ENCODE results near the gene ZNF260. TPM values are rescaled to one million over a fixed set of nuclear protein-coding genes. Genes with fewer than 3 reads are reported as not detected.
"Not testable (repeated sequence)": the region's sequence is repeated elsewhere in the genome, so short reads cannot be mapped to it uniquely, and the experiment has no call there.

Gene ZNF260
- total RNA-seq, 1 donor from 2014 or later, result 4.1 TPM

- ATAC-seq; DNase-seq (ENCODE audit: low spot score): not testable (repeated sequence)
These were observed 37.2 kb downstream of the ZNF260 start for GRCh38 chr19:36490846-36491245.

DNA sequence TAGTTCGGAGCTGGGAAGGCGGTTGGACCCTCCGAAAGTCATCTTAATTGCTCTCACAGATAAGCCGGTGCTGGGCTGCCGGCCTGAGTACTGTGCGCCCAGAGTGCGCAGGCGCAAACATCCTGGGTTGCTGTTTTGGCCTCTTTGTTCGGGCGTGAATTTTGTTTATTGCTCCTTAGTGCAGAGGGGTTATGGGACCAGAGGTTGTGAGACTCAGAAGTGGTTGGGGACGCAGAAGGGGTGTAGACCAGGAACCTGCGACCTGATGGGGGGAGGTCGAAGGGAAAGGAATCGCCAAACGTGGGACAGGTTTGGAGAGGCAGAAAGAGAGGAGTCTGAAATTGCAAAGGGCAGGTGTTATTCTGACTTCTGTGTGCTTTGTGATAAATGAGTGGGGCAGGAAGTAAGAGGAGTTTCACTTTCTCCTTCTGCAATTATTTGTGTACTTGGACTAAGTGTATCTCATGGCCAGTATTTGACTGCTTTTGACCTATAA lies 38.1 kb downstream of the ZNF260 start:
- DNase-seq (ENCODE audit: low spot score), result no peak
- peak; percentile 1 for ATAC-seq

DNA sequence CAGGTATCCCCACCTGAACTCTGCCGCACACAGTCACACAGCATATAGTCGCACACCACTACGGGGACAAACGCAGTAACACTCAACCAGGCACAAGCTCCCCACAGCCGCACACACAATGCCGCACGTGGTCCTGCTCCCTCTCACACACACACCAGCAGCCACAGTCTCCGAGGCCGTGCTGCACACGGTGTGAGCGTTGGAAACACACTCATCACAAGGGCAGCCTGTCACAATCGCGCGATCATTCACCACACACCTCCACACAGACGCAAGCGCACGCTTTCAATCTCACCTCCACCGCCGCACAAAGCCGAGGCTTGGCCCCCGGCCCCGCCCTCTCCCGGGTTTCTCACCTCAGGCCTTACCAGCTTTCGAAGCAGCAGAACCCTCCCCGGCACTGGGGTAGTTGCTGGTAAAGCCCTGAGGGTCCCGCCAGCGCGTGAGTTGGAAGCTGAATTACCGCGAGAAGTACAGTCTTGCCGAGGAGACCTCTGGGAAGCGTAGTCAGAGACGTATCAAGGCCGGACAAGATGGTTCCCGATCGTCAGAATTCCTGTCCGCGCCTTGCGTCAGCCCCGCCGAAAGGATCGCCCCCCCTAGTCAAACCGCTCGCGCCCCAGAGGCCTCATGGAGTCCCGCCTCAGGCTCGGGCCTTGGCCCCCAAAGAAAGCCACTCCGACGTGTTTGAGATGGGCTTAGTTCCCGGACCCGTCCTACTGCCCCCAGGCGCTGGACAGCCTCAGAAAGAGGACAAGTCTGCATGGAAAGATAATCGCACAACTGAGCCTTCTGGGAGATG lies 38.8 kb downstream of the ZNF260 start, which contains the start of gene ZNF566:
Gene ZNF566, minus strand, starts transcription at position 444 of the 802 bp plus-strand sequence. CDS start 13,004 bp downstream, outside the sequence.
- DNase-seq (ENCODE audit: low spot score) (peak; percentile 94), ATAC-seq (peak; percentile 93)

DNA sequence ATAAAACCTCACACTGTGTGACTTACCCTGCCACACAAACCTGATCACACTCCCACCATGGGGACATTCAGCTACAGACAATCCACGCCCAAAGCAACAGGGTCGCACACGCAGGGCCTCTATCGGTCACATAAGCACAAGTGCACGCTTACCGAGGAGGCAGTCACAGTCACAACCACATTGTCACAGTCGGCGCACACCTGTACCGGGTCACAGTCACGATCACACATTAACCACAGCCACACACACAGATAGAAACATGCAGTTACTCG lies 39.3 kb downstream of the ZNF260 start:
- no peak for DNase-seq (ENCODE audit: low spot score)
- no peak for ATAC-seq

GRCh38 chr19:36488118-36488845 lies 39.8 kb downstream of the ZNF260 start:
- DNase-seq (ENCODE audit: low spot score), result no peak
- ATAC-seq, result no peak

DNA sequence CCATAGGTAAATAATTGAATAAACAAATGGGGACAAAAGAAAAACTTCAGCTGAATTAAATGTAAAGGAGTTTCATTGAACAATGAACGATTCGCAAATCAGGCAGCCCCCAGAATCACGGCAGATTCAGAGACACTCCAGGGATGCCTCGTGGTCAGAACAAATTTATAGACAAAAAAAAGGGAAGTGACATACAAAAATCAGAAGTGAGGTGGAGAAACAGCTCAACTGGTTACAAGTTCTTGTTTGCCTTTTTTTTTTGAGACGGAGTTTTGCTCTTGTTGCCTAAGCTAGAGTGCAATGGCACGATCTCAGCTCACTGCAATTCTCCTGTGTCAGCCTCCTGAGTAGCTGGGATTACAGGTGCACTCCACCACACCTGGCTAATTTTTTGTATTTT lies 44.4 kb downstream of the ZNF260 start:
- DNase-seq (ENCODE audit: low spot score) (no peak), ATAC-seq (no peak)

- DNase-seq (ENCODE audit: low spot score) (no peak), ATAC-seq (no peak)
These were observed 45.2 kb downstream of the ZNF260 start for GRCh38 chr19:36482876-36483275.

Other genes starting within 250 kb of the ZNF260 start
- gene ZFP14, start 149.1 kb downstream of the ZNF260 start, total RNA-seq, result 2.8 TPM
- gene ZFP82, start 109.6 kb downstream of the ZNF260 start, total RNA-seq, result 0.53 TPM
- 4.9 TPM for gene ZNF566, start 38.7 kb downstream of the ZNF260 start, total RNA-seq
- gene ZNF529, start 45.0 kb upstream of the ZNF260 start, total RNA-seq, result 2.6 TPM
- gene ZNF382, start 77.0 kb upstream of the ZNF260 start, total RNA-seq, result 1.1 TPM
- gene ZNF461, start 138.6 kb upstream of the ZNF260 start, total RNA-seq, result 1.5 TPM
- gene ZNF567, start 159.3 kb upstream of the ZNF260 start, total RNA-seq, result 2.5 TPM
- 0.88 TPM for gene ZNF850, start 244.5 kb upstream of the ZNF260 start, total RNA-seq

Measured in left lobe of liver (tissue), 2 donors.